GM12891 (cell line): Measurements from ENCODE around the gene WNT7B.

Experiments used
- PAX5 ChIP-seq: IDR thresholded peaks from 2 replicates; pipeline ENCODE4 v1.6.1; 2011; ENCODE audit warnings: low read length, moderate library complexity, mild to moderate bottlenecking; ENCODE audit not compliant: insufficient read depth, severe bottlenecking
- POLR2A ChIP-seq: IDR thresholded peaks from 2 replicates; pipeline ENCODE4 v1.6.1; 2011; ENCODE audit warnings: low read depth, low read length, control low read depth
- POLR2AphosphoS5 ChIP-seq: IDR thresholded peaks from 2 replicates; pipeline ENCODE4 v1.6.1; 2011; ENCODE audit warnings: low read depth, low read length, control low read depth
- POU2F2 ChIP-seq: IDR thresholded peaks from 2 replicates; pipeline ENCODE4 v1.6.1; 2011; ENCODE audit warnings: low read depth, mild to moderate bottlenecking, control low read depth, low read length, moderate library complexity
- SPI1 ChIP-seq: IDR thresholded peaks from 2 replicates; pipeline ENCODE4 v1.6.1; 2011; ENCODE audit warnings: low read depth, low read length, control low read depth
- TAF1 ChIP-seq: IDR thresholded peaks from 2 replicates; pipeline ENCODE4 v1.6.1; 2011; ENCODE audit warnings: low read depth, low read length, control low read depth

- TF ChIP-seq POLR2AphosphoS5: no peak
- no peak for TF ChIP-seq POLR2A
- TF ChIP-seq TAF1: no peak
- no peak for TF ChIP-seq POU2F2
- no peak for TF ChIP-seq PAX5
- no peak for TF ChIP-seq SPI1
Observed at GRCh38 chr22:45884201-45885062, 92.5 kb downstream of the WNT7B start.
